ENCODE measurements around the gene RASGEF1C. TPM values are rescaled to one million over a fixed set of nuclear protein-coding genes. Genes with fewer than 3 reads are reported as not detected.

Gene RASGEF1C
- total RNA-seq, 2 experiments from 2014 or later, result not detected

DNA sequence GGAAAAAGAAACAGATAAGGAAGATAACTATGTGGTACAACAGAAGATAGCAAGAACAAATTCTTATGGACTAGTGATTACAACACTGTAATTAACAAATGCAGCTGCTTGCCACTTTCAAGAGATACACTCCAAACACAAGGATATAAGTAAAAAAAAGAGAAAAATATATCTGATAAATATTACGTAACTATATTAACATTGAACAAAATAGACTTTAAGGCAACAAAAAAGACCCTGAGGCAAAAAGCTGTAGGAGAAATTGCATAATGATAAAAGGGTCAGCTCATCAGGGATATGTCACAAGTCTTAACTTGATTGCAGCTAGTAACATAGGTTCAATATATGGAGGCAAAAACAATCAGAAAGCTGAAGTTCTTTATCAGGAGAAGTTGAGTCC lies 86.1 kb downstream of the RASGEF1C start:
- ChIA-PET POLR2A (no interaction called here), CTCF (ENCODE audit: unreplicated experiment) (no interaction called here)
- Histone ChIP-seq H3K36me3 (ENCODE audit: insufficient read depth, low read length) (no peaks in the 10 kb centered on the region), H2AFZ (ENCODE audit: low read length) (no peak overlapping the region), H4K20me1 (ENCODE audit: insufficient read depth, low read length) (no peaks in the 10 kb centered on the region), H3K4me3 (ENCODE audit: low read depth, low read length, poor library complexity, severe bottlenecking) (no peak overlapping the region), H3K27ac (ENCODE audit: low read depth, low read length, poor library complexity, severe bottlenecking) (no peak overlapping the region), H3K4me1 (ENCODE audit: insufficient read depth, low read length, poor library complexity, severe bottlenecking) (no peaks in the 10 kb centered on the region), H3K9me3 (ENCODE audit: low read length) (no peaks in the 10 kb centered on the region), H3K4me2 (ENCODE audit: low read length) (no peak overlapping the region), H3K79me2 (ENCODE audit: insufficient read depth, low read depth, low read length) (no peaks in the 10 kb centered on the region), H3K9me2 (ENCODE audit: insufficient read depth, low read length) (no peaks in the 10 kb centered on the region)
- intact Hi-C loops (cut with micrococcal nuclease; ENCODE audit: unreplicated experiment), result no loop called here
- TF ChIP-seq, protein P1, sequence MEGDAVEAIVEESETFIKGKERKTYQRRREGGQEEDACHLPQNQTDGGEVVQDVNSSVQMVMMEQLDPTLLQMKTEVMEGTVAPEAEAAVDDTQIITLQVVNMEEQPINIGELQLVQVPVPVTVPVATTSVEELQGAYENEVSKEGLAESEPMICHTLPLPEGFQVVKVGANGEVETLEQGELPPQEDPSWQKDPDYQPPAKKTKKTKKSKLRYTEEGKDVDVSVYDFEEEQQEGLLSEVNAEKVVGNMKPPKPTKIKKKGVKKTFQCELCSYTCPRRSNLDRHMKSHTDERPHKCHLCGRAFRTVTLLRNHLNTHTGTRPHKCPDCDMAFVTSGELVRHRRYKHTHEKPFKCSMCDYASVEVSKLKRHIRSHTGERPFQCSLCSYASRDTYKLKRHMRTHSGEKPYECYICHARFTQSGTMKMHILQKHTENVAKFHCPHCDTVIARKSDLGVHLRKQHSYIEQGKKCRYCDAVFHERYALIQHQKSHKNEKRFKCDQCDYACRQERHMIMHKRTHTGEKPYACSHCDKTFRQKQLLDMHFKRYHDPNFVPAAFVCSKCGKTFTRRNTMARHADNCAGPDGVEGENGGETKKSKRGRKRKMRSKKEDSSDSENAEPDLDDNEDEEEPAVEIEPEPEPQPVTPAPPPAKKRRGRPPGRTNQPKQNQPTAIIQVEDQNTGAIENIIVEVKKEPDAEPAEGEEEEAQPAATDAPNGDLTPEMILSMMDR (conservative IDR thresholded peaks at IDR 0.05; ENCODE audit: low read length), result no peak
- no peak for TF ChIP-seq EZH2phosphoT487 (IDR thresholded peaks at IDR 0.05; ENCODE audit: borderline replicate concordance, low read depth, low read length)
- no peak for DNase-seq (ENCODE audit: low spot score)
- BruUV-seq (replicated peaks), result no TSS peak

DNA sequence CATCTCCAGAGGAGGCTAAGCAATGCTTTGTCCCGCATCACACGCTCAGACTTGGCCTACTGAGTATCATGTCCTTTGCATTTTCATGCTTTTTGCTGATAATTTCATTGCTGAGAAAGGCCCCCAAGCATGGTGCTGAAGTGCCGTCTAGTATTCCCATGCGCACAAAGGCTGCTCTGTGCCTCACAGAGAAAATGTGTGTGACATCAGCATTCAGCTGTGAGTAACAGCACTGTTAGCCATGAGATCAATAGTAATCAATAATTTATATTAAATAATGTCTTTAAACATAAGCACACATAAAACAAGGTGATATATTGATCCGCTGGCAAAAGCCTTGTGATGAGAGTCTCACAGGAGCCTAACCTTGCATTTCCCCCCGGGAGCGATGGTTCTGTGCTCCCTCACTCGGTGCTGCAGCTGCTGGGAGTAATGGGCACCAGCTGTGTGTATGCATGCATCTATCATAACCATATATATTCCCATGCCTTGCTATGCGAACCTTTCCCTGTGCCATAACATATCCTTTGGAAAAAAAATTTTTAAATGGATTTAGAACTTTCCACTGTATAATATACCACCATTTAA lies 87.1 kb downstream of the RASGEF1C start:
- no peak for TF ChIP-seq EZH2phosphoT487 (IDR thresholded peaks at IDR 0.05; ENCODE audit: borderline replicate concordance, low read depth, low read length)
- no peak for DNase-seq (ENCODE audit: low spot score)
- Histone ChIP-seq H3K4me1 (ENCODE audit: insufficient read depth, low read length, poor library complexity, severe bottlenecking) (no peaks in the 10 kb centered on the region), H3K79me2 (ENCODE audit: insufficient read depth, low read depth, low read length) (no peaks in the 10 kb centered on the region), H2AFZ (ENCODE audit: low read length) (no peak overlapping the region), H3K36me3 (ENCODE audit: insufficient read depth, low read length) (no peaks in the 10 kb centered on the region), H3K9me3 (ENCODE audit: low read length) (no peaks in the 10 kb centered on the region), H3K9me2 (ENCODE audit: insufficient read depth, low read length) (no peaks in the 10 kb centered on the region), H3K4me2 (ENCODE audit: low read length) (no peak overlapping the region), H3K4me3 (ENCODE audit: low read depth, low read length, poor library complexity, severe bottlenecking) (no peak overlapping the region), H3K27ac (ENCODE audit: low read depth, low read length, poor library complexity, severe bottlenecking) (no peak overlapping the region), H4K20me1 (ENCODE audit: insufficient read depth, low read length) (no peaks in the 10 kb centered on the region)
- no TSS peak for BruUV-seq (replicated peaks)
- POLR2A ChIA-PET, result no interaction called here
- intact Hi-C loops (cut with micrococcal nuclease; ENCODE audit: unreplicated experiment), result no loop called here
- CTCF ChIA-PET (ENCODE audit: unreplicated experiment), result no interaction called here

DNA sequence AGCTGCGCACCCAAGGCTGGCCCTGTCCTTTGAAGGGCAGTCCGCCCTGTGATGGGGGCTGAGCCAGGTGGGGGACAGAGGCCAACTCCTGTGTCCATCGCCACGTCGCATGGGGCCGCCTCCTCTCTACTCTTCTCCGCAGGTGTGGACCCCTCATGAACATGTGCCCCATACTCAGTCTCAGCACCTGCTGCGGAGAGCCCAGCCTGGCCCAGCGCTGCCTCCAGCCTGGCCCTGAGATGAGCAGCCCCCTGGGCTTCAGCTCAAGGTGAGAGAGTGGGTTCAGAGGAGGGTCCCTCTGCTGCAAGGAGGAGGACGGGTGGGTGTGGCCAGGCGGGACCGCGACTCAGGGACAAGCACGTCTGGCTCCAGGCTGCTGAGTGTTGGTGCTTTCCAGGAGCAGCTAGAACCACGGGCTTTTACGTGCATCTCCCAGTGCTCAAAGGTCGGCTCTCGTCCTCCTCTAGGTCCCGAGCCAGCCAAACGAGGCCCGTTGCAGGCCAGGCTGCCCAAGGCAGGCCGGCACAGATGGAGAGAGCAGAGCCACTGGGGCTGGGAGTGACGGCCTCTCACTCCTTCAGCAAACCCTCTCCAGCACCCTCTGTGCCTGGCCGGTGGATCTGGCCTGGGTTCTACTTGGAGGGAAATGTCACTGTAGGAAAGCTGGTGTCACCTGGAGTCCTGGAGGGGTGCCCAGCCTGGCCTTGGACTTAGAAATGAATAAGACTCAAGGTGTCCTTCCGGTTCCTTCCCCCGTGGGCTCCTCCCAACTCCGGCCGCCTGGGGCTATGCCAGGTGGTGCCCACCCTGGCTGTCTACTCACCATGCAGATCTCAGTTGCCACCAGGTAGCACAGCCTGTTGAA lies 88.5 kb downstream of the RASGEF1C start:
- H3K4me1 ChIP-seq (ENCODE audit: insufficient read depth, low read length, poor library complexity, severe bottlenecking), result no peaks in the 10 kb centered on the region
- H3K4me3 ChIP-seq (ENCODE audit: low read depth, low read length, poor library complexity, severe bottlenecking), result no peak overlapping the region
- no peak overlapping the region for H2AFZ ChIP-seq (ENCODE audit: low read length)
- BruUV-seq (replicated peaks), result no TSS peak
- intact Hi-C loops (cut with micrococcal nuclease; ENCODE audit: unreplicated experiment), result no loop called here
- DNase-seq (ENCODE audit: low spot score), result no peak
- CTCF ChIA-PET (ENCODE audit: unreplicated experiment), result no interaction called here
- H3K4me2 ChIP-seq (ENCODE audit: low read length), result no peak overlapping the region
- no peaks in the 10 kb centered on the region for H3K79me2 ChIP-seq (ENCODE audit: insufficient read depth, low read depth, low read length)
- H4K20me1 ChIP-seq (ENCODE audit: insufficient read depth, low read length), result no peaks in the 10 kb centered on the region
- POLR2A ChIA-PET, result no interaction called here
- H3K36me3 ChIP-seq (ENCODE audit: insufficient read depth, low read length), result no peaks in the 10 kb centered on the region
- no peak overlapping the region for H3K27ac ChIP-seq (ENCODE audit: low read depth, low read length, poor library complexity, severe bottlenecking)
- TF ChIP-seq EZH2phosphoT487 (IDR thresholded peaks at IDR 0.05; ENCODE audit: borderline replicate concordance, low read depth, low read length), result no peak
- H3K9me3 ChIP-seq (ENCODE audit: low read length), result no peaks in the 10 kb centered on the region
- no peaks in the 10 kb centered on the region for H3K9me2 ChIP-seq (ENCODE audit: insufficient read depth, low read length)
